ENCODE measurements around the gene SCIN. TPM values are rescaled to one million over a fixed set of nuclear protein-coding genes. Genes with fewer than 3 reads are reported as not detected.

Gene SCIN
- polyA plus RNA-seq, 1 of the 3 experiments (the other 2 are of a cell fraction), result 0.02 TPM

DNA sequence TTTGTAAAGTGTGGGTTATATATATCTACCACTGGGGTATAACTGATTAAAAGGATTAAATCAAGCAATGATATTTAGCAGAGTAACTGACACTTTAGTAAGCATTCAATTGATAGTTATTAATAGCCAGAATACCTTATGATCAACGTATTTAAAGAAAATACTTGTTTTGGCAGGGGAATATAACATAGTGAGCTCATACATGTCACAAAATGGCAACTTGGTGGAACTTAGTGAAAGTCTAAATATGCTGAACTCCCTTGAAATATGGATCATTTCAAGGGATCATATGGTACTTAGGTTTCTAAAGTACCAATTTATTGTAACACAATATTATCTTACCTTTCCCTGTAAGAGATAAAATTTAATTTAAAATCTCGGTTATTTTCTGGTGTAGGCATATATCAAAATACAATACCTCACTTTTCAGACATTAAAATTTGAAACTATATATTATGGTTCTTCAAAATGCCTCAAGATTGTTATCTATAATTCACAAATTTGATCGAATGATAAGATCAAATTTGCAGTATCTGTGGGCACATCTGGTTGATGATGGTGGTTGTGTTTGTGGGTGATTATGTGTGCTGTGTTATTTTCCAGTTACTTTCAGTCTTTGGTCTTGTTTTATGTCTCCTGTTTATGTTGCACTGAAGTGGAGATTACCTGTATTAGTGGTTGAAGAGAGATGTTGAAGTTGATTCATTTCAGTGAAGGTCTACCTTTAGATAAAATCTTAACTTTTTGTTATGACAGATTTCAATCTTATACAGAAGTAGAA, 122.1 kb downstream of the SCIN start:
- CTCF ChIA-PET, result no interaction called here
- POLR2A ChIA-PET, result no interaction called here
- 19% methylated on average over 3 of the region's 3 CpGs for WGBS (ENCODE audit: low lambda C conversion rate)

DNA sequence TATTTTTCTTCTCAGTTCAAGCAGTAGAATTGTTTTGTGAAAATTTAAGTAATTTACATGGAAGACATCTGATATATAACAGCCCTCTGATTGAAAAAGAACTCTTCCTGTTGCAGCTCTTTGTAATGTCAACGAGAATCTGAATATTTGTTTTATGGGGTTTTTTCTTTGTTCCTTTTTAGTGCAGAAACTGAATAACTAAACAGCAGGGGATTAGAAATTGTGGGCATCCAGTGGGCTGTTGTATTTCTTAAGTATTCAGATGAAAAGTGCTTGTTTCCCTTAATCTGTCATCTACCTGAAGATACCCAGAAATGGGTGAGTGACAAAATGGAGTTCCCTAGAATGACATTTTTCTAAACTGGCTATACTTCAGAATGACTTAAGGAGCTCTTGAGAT, 124.3 kb downstream of the SCIN start:
- peaks cover 5% of the 10 kb centered on the region for H3F3A ChIP-seq (replicated peaks; ENCODE audit: insufficient read depth)
- H3K4me3 ChIP-seq (ENCODE audit: low read depth in 2 of 2, low read length in 1 of 2), result no peak overlapping the region
- WGBS (ENCODE audit: low lambda C conversion rate), result 83% methylated on average over 1 of the region's 1 CpG
- H3K9ac ChIP-seq, result no peak overlapping the region
- H2AFZ ChIP-seq (ENCODE audit: low read depth), result no peak overlapping the region
- peaks cover 36% of the 10 kb centered on the region for H3K79me2 ChIP-seq (ENCODE audit: insufficient read depth)
- no peak overlapping the region for H3K27ac ChIP-seq (ENCODE audit: low read depth in 2 of 2, low read length in 1 of 2)
- H3K9me3 ChIP-seq, result no peaks in the 10 kb centered on the region
- ChIA-PET POLR2A (no interaction called here), CTCF (interaction anchor here (9.0 kb wide), 1 partner anchor 9 kb away, joined by 71 read pairs; the partner anchor contains the start of gene ARL4A)
- peaks cover 0 to 4% of the 10 kb centered on the region in 2 experiments for H3K36me3 ChIP-seq (replicated peaks in 1 of 2; ENCODE audit: control insufficient read depth in 1 of 2, insufficient read depth in 2 of 2, low read length in 1 of 2)
- H3K27me3 ChIP-seq (ENCODE audit: insufficient read depth), result no peaks in the 10 kb centered on the region
- no peaks in the 10 kb centered on the region for H3K9me2 ChIP-seq
- H3K4me1 ChIP-seq (ENCODE audit: control insufficient read depth in 1 of 2, insufficient read depth in 2 of 2, low read depth in 1 of 2, low read length in 1 of 2), result peaks cover 2 to 8% of the 10 kb centered on the region in 2 experiments; a peak in 2 of 4 replicates
- H4K20me1 ChIP-seq (ENCODE audit: insufficient read depth), result no peaks in the 10 kb centered on the region
- no peak for DNase-seq
- no peak overlapping the region for H3K4me2 ChIP-seq
- TF ChIP-seq NRF1 (IDR thresholded peaks at IDR 0.05; ENCODE audit: low read depth, low read length), result no peak
- no peak for TF ChIP-seq GATA2 (CRISPR knock-in tag; IDR thresholded peaks at IDR 0.05)
- TF ChIP-seq YY1 (IDR thresholded peaks at IDR 0.05; ENCODE audit: low read depth), result no peak
- TF ChIP-seq RAD21 (IDR thresholded peaks at IDR 0.05; ENCODE audit: low read length), result no peak
- TF ChIP-seq RFX5 (IDR thresholded peaks at IDR 0.05; ENCODE audit: low read length), result no peak
- no peak for TF ChIP-seq TCF12 (IDR thresholded peaks at IDR 0.05)
- TF ChIP-seq MEF2A (IDR thresholded peaks at IDR 0.05; ENCODE audit: borderline replicate concordance, low read depth), result no peak
- TF ChIP-seq RXRA (IDR thresholded peaks at IDR 0.05; ENCODE audit: borderline replicate concordance, low read depth), result no peak
- TF ChIP-seq POLR2AphosphoS5 (IDR thresholded peaks at IDR 0.05; ENCODE audit: low read depth, low read length), result no peak
- no peak for TF ChIP-seq SIN3A (IDR thresholded peaks at IDR 0.05; ENCODE audit: borderline replicate concordance, low read depth, low read length)
- no peak for TF ChIP-seq EP300 (IDR thresholded peaks at IDR 0.05; ENCODE audit: borderline replicate concordance in 1 of 2, low read depth in 1 of 2, low read length in 1 of 2)

More for the DNA sequence above, 122.1 kb downstream of the SCIN start:
- no peak for DNase-seq
- Histone ChIP-seq H3K9me3 (no peaks in the 10 kb centered on the region), H3K36me3 (replicated peaks in 1 of 2; ENCODE audit: control insufficient read depth in 1 of 2, insufficient read depth in 2 of 2, low read length in 1 of 2) (peaks cover 0 to 10% of the 10 kb centered on the region in 2 experiments), H3K4me2 (no peak overlapping the region), H2AFZ (ENCODE audit: low read depth) (no peak overlapping the region), H3K9ac (no peak overlapping the region), H3K9me2 (no peaks in the 10 kb centered on the region), H3K4me3 (ENCODE audit: low read depth in 2 of 2, low read length in 1 of 2) (no peak overlapping the region), H3K27ac (ENCODE audit: low read depth in 2 of 2, low read length in 1 of 2) (no peak overlapping the region), H3K4me1 (ENCODE audit: control insufficient read depth in 1 of 2, insufficient read depth in 2 of 2, low read depth in 1 of 2, low read length in 1 of 2) (peaks cover 6 to 13% of the 10 kb centered on the region in 2 experiments; a peak in 3 of 4 replicates), H3F3A (replicated peaks; ENCODE audit: insufficient read depth) (peaks cover 5% of the 10 kb centered on the region), H3K27me3 (ENCODE audit: insufficient read depth) (no peaks in the 10 kb centered on the region), H4K20me1 (ENCODE audit: insufficient read depth) (no peaks in the 10 kb centered on the region), H3K79me2 (ENCODE audit: insufficient read depth) (peaks cover 56% of the 10 kb centered on the region)
- TF ChIP-seq, protein P1, sequence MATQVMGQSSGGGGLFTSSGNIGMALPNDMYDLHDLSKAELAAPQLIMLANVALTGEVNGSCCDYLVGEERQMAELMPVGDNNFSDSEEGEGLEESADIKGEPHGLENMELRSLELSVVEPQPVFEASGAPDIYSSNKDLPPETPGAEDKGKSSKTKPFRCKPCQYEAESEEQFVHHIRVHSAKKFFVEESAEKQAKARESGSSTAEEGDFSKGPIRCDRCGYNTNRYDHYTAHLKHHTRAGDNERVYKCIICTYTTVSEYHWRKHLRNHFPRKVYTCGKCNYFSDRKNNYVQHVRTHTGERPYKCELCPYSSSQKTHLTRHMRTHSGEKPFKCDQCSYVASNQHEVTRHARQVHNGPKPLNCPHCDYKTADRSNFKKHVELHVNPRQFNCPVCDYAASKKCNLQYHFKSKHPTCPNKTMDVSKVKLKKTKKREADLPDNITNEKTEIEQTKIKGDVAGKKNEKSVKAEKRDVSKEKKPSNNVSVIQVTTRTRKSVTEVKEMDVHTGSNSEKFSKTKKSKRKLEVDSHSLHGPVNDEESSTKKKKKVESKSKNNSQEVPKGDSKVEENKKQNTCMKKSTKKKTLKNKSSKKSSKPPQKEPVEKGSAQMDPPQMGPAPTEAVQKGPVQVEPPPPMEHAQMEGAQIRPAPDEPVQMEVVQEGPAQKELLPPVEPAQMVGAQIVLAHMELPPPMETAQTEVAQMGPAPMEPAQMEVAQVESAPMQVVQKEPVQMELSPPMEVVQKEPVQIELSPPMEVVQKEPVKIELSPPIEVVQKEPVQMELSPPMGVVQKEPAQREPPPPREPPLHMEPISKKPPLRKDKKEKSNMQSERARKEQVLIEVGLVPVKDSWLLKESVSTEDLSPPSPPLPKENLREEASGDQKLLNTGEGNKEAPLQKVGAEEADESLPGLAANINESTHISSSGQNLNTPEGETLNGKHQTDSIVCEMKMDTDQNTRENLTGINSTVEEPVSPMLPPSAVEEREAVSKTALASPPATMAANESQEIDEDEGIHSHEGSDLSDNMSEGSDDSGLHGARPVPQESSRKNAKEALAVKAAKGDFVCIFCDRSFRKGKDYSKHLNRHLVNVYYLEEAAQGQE (IDR thresholded peaks at IDR 0.05; ENCODE audit: low read depth, low read length), result no peak
- no peak for TF ChIP-seq MXI1 (IDR thresholded peaks at IDR 0.05; ENCODE audit: low read depth, low read length)
- no peak for TF ChIP-seq RAD21 (IDR thresholded peaks at IDR 0.05; ENCODE audit: low read length)
- no peak for TF ChIP-seq SIN3A (IDR thresholded peaks at IDR 0.05; ENCODE audit: borderline replicate concordance, low read depth, low read length)
- no peak for TF ChIP-seq NFIC (IDR thresholded peaks at IDR 0.05; ENCODE audit: borderline replicate concordance)
- no peak for TF ChIP-seq GABPA (IDR thresholded peaks at IDR 0.05; ENCODE audit: low read depth)
- no peak for TF ChIP-seq FOXM1 (IDR thresholded peaks at IDR 0.05; ENCODE audit: low read depth)

All from SK-N-SH (cell line).